NCI-H524 (cell line): ENCODE measurements around the gene BMI1.

ENCODE experiments used
- DNase-seq, 2 experiments: peaks; one replicate each; lab custom pipeline; 2025; lab: John Stamatoyannopoulos, UW

The BMI1 gene

DNA sequence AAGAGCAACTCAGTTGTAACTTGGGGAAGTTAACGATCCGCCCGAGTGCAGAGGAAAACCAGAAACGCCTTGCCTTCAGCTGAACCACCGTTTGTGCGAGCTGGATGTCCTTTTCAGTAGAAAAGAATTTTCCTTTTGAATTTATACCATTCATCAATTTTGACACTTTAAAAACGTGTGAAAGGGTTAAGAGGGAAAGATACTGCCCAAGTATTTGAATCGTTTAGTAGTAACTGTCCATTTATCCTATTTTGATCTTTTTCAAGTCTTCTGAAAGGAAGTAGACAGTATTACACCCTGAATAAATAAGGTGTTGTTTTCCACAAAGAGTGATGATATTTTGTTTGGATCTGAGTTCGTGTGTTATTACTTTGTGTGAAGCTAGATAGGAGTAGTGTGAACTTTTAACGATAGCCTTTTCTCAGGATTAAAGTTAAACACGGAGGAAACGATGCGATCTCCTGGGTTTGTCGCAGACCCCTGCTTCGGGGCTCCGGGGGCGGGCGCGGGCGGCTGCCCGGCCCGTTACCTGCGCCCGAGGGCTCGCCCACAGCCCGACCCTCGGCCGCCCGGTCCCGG, 830 bp upstream of the BMI1 start:
- no peak for DNase-seq

DNA sequence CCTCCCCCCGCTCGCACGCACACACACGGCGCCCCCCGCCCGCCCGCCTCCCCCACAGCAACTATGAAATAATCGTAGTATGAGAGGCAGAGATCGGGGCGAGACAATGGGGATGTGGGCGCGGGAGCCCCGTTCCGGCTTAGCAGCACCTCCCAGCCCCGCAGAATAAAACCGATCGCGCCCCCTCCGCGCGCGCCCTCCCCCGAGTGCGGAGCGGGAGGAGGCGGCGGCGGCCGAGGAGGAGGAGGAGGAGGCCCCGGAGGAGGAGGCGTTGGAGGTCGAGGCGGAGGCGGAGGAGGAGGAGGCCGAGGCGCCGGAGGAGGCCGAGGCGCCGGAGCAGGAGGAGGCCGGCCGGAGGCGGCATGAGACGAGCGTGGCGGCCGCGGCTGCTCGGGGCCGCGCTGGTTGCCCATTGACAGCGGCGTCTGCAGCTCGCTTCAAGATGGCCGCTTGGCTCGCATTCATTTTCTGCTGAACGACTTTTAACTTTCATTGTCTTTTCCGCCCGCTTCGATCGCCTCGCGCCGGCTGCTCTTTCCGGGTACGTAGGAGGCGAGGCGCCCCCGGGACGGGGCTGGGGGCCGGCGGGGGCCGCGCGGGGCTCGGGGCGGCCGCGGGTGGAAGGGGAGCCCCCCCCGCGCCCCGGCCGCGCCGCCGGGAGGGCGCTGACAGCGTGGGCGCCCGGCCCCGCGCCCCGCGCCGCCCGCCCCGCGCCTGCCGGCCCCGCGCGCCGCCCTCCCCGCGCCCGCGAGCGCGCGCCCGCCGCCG, 441 bp downstream of the BMI1 start:
- DNase-seq = peak in 1 of 2 experiments; percentile 43

DNA sequence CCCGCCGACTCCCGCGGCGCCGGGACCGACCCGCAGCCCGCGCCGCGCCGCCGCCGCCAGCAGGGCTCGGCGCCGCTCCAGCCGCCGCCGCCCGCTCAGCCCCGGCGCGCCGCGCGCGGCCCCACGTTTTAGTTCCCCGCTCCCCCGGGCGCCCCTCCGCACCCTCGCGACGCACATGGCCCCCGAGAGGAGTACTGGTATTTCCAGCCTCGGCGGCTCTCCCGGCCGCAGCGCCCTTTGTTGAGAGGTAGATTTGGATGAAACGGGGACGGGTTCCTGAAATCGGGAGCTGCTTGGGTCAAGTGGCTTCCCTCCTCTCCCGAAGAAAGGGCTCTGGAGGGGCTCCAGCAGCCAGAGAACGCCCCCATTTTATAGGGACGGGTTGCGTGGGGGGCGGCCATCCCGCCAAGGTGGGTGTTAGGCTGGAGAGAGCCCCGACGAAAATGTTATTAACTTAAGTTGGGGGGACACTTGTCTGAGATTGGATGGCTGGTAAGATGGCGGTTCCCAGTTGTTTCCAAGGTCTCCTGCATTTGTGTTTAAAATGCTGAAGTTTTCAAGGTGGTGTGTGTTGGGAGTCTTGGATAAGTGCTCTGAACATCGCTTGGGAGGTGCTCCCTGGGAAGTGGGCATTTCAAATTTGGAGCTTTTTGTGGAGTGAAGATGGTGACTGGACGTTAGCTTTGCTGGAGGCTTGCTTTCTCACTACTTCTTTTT, 1.2 kb downstream of the BMI1 start:
- DNase-seq = peak in 1 of 2 experiments; percentile 1

DNA sequence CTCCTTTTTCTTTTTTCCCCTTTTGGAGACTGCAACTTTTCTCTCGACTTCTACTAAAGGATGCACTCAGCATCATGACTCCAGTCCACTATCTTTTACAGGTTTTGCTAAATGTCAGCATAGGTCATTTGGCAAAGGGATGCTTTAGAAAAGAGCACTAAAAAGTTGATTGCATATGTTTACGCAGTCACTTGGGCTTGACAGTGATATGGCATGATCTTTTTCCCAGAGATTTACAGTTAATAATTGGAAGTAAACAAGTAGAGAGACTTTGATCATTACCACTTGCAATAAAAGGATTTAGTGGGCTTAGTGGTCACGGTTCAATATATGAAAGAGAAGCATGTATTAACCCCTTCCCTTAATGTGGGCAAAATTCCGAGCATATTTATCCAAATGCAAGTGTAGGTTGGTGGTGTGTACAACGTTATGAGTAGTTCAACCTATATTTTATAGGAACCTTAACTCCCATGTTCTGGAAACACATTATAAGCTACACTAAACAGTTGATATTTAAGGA, 1.8 kb downstream of the BMI1 start:
- no peak for DNase-seq

DNA sequence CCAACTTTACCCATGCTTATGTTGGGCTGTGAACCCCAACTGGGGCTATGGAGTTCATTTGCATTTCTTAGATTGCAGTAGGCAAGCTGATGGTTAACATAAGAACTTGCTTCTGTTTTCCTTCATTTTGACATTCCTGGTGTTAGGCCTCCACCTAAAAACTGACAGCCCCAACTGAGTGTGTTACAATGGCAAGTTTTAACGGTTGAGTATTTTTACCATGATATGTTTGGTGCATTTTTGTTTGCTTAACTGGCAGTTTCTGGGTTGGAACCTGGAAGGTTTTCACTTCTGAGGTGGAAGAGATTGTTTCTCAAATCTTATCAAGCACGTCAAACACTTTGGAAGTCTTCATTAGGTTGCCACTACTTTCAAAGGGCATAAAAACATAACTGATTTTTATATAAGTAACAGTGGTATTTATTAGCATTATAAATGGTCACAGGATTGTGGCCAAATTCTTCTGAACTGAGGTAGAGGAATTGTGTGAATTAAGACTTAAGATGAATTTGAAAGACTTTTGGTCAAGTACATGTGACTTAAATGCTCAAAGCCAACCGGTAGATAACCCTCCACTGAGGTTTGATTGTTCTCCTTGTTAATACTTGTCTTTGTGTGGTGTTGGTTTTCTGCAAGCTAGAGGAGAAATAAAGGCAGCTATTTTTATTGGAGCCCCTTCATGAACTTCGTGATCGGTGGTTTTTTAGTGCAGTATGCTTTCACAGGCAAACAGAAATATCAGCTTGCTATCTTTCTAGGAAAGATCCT, 2.8 kb downstream of the BMI1 start:
- no peak for DNase-seq

DNA sequence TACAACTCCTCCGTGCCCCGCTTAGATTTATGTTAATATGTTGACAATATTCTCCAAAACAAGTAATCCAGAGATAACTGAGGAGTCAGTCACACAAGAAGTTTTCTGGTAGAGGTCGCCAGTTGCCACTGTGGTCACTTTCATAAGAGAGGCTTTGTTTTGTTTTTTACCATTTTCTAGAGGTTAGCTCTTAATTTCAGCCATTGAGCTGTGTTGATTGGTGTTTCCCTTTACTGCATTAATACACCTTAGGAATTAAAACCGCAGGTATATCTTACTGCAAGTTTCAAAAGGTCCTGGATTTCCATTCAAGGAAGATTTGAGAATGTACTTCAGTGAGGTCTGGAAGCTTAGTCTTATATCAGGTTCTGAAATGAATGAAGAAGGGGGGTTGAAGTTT, 3.5 kb downstream of the BMI1 start:
- no peak for DNase-seq

DNA sequence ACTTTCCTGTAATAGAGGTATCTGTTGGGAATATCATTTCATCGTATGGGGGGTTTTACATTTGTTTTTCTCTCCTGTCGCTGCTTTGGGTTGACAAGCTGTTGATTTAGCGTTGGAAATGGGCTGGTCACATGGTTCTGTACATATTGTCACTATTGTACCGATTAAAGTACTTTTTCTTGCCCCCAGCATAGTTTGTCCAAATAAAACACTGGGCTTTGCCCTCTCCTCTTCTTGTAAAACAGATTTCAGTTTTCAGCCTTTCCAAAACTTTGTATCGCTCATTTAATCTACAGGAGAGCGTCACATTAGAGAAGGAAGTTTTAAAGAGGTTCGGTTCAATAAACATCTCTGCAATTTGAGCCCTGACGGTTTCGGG, 4.0 kb downstream of the BMI1 start:
- DNase-seq = no peak

DNA sequence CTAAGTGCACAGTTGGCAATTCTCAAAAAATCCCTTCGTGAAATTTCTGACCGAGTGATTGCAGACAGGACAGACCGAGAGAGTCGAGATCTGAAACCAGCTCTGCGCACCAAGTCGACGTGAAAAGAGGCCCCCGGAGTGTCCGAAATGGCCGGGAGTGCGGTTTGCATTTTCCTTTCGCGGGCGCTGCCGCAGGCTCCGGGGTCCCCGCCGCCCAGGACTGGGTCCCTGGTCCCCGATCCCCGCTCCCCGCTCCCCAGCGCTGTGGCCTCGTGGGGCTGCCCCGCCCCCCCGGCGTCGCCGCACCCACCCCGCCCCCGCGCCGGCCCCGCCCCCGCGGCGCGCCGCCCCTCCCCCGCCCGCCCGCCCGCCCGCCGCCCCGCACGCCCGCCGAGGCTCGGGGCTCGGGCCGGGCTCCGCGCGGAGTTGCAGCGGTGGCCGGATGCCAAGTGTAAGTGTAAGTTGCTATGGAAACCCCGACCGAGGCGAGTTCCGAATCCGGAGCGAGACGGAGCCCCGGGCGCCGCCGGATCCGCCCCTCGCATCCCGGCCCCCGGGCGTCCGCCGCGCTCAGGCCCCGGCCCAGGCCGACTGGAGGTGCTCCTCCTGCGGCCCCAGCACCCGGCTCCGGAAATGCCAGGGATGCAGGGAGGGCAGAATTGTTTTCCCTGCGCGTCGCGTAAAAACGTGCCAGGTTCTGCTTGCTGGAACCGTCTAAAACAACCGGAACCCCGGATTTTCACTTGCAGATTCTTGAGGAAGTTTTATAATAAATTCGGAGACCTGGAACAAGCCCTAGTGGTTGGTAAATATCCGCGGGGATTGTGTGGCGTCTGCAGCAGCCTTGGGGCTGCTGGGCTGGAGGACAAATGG, 4.6 kb downstream of the BMI1 start:
- DNase-seq = peak in 1 of 2 experiments; percentile 27

DNA sequence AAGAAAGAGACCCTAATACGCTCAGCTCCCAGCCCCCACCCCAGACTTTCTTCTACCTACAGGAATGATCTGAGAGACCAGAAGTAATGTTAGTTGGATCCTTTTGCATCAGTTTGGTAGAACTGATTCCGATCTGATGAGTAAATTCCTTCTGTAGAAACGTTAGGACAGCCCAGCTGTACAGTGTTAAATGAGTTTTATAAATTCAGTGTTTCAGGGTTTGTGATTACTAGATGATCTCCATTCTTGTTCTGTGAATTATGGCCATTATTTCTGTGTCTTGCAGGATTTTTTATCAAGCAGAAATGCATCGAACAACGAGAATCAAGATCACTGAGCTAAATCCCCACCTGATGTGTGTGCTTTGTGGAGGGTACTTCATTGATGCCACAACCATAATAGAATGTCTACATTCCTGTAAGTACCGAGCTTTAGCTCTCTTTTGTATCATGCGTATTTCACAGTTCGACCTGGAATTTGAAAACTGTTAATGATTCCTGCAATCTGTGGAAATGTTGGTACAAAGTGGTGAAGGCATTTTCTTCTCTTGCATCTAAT, 5.3 kb downstream of the BMI1 start:
- no peak for DNase-seq

DNA sequence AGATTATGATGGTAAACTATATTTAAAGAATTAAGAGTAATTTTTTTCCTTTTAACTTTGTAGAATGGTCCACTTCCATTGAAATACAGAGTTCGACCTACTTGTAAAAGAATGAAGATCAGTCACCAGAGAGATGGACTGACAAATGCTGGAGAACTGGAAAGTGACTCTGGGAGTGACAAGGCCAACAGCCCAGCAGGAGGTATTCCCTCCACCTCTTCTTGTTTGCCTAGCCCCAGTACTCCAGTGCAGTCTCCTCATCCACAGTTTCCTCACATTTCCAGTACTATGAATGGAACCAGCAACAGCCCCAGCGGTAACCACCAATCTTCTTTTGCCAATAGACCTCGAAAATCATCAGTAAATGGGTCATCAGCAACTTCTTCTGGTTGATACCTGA, 8.3 kb downstream of the BMI1 start:
- DNase-seq = no peak

DNA sequence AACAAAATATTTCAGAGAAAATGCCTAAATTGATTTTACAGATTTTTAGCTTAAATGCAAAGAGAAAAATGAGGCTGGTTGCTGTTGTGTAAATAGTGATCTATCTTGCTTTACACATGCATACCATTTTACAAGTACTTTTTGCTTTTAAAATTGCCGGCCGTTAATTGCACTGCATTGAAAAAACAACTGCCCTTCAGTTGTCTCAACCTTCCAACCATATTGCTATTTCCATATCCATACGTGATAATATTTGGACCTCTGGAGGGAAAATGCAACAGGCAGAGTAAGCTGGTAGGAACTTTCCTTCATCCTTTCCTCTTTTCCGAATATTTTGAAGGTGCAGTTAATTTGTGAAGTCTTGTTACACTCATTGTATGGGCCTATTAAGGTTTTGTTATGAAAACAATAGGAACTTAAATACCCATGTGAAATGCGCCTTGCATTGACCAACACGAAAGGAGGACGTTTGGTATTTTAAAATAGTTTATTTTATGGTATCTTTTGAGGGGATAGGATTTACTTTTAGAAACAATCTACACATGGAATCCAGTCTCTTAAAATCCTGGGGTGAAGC, 11.3 kb downstream of the BMI1 start:
- DNase-seq = no peak

DNA sequence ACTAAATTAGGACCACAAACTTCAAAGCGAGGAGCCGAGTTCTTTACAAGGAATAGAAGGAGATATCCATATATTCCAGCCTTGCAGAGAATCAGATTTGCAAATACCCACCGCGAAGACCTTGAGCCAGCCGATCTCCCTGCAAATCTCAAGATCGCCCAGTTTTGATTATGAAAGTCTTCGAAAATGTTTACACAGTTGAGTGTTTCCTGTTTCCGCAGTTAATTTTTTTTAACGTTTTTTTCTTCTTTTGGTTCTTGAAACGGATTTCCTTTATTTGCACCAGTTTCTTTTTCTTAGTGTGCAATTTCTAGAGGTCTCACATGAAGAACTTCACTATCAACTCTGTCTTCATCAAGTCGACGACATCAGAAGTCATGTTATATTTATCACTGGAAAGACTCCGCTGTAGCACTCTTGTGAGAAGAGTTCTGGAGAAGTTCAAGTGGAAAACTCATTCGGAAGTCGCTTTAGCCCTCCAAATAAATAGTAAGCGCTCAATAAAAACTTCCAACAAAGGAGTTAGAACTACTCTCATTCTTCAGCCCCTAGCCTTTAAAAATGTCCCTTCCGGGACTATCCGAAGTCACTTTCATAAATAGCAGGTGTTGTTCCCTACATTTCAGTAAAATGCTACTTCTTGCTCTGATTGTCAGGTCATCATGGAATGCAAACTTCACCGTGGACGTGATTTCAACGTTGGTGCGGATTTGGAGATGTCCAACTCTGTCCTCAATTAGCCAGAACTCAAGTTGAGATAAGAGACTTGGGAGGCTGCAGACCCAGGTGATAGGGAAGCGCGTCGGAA, 12.5 kb downstream of the BMI1 start:
- no peak for DNase-seq

DNA sequence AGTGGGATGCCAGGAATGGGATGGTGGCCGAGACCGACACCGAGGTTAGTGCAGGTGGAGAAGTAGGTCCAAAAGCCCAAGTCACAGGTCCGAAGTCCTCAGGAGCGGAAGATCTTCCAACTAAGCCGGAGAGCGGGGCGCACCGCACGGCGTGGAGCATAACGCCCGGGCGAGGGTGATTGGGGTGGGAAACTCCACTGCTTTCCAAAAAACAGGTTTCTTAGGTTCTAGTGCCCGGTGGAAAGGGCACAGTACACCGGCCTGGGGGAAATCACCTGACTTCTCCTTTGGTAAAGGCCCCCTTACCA, 13.0 kb downstream of the BMI1 start:
- no peak for DNase-seq

DNA sequence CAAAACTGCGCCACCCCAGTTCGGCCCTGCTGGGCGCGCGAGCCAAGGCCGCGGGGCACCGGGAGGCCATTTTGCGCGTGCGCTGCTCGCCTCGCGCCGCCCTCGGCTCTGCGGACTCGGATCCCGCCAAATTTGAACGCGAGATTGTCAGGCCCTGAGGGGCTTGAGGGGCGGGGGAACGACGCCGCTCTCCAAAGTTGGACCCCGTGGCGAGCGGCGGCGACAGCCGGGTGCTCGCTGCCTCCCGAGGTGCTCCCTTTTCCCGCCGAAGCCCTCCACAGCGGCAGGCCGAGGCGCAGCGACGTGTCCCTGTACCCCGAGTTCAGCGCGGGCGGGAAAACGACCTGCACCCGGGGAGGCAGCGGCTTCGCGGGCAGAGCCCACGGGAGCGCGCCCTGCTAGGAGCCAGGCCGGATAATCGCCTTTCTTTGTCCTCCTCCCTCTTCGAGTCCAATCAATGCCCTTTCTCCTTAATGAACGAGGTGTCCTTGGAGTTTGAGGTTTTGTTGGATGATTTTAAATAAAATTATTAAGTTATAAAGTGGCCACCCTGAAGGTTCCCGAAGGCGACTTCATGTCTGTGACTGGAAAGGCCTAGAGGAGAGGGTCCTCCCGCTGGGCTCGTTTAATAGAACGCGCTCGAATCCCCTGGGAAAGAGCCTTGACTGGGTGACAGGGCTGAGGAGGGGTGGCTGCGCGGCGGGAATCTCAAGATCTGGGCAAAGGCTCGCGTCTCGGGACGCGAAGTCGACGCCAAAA, 13.7 kb downstream of the BMI1 start:
- no peak for DNase-seq

DNA sequence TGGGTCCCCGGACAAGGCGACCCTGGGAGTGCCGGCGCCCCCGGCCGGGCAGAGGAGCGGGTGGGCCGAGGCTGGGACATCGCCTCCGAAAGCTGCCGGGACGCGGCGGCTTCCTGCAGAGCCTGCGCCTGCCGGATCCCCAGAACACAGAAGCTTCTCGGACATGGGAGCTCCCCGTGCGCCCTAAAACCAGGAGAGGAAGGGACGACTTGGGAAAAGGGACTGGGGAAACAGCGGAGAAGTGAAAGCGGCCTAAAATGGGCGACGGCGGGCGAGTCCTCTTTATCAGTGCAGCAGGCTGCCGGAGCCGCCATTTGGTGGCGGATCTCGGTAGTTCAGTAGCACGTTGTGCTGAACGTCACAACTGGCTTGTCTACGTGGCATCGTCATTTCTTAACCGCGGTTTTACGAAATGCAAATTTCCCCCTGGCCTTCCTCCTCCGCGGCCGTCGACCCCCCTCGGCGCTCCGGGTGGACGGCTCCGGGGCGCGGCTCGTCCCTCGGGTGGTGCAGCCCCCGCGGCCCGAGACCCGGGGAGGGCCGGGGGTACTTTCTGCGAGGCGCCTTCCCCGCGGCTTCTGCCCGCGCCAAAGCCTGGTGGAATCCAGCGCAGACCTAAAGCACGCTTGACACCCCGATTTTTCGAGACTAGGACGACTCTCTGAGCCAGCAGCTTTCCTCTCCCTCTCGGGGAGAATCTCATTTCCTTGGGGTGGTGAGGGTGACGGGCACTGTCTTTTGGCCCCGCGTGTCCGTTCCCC, 14.5 kb downstream of the BMI1 start:
- no peak for DNase-seq

DNA sequence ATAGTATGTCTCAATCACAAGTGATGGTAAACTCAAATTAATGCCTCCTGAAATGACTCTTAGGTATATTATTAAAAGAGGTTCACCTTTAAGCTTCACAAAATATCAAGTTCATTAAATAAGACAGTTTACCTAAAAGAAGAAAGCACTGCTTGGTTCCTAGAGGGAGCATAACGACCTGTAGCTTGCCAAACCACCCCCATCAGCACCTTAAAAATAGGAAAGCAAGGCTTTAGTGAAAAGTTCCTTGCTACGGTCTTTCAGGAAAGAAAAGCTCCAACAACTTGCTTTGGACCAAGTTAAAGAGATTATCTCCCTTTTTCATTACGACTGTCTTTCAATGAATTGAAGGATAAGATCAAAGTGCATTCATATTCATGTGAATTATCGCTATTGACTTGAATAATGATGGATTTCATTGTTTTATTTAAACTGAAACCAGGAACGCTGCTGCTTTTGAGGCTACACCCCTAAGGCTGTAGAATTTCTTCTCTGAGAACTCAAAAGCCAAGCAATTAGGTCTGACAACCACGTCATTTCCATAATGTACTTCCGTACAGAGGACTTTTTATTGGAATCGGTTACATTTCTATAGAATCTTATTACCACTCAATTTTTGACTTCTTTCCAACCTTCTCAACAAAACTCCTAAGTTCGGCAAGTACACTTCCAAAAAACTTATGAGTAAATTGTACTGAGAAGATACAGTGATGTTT, 17.4 kb downstream of the BMI1 start:
- no peak for DNase-seq

DNA sequence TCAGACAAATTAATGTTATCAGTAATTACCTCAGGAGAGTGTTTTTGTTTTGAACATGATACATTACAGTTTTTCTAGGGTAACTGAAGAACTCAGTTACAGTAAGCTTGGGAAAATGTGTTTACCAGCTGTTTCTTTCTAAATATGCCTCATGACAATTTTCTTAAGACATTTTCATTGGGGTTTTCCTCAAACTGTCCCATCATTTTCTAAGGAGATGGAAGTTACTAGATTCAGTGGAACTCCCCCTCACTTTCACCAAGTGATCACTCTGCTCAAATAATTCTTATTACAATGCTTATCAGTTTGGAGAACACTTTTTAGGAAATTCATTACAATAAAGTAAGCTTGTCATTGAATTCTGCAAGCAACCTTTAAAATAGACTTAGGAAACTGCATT, 18.0 kb downstream of the BMI1 start:
- DNase-seq = no peak
